Measurements from ENCODE around the gene C9orf57. TPM values are rescaled to one million over a fixed set of nuclear protein-coding genes. Genes with fewer than 3 reads are reported as not detected.

The C9orf57 gene
- total RNA-seq, 1 experiment from 2014 or later, result not detected

DNA sequence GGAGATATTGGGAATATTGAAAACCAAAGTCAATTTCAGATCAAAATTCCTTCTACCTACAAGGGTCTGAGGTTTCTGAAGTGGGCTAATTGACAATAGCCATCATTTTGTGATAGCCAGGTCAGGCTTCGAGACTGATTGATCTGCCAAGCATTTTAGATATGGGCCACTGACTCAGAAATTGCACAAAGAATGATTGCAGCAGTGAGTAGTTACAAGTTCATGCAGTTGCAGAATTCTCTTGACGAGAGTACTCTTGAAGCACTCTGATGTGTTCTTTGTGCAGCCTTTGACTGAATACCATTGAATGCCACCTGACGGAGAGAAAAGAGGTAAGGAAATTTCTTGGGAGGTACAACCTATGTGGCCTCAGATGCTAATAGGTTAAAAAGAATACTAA, 8.3 kb downstream of the C9orf57 start:
- CTCF ChIA-PET, result no interaction called here
- intact Hi-C loops (cut with micrococcal nuclease; ENCODE audit: unreplicated experiment), result no loop called here
- Histone ChIP-seq H3K4me3 (no peak overlapping the region), H3K27me3 (ENCODE audit: insufficient read depth, low read depth) (no peaks in the 10 kb centered on the region), H4K20me1 (ENCODE audit: insufficient read depth) (no peaks in the 10 kb centered on the region), H3K4me2 (no peak overlapping the region), H3F3A (ENCODE audit: insufficient read depth, low read depth) (no peaks in the 10 kb centered on the region), H2AFZ (no peak overlapping the region), H3K79me2 (ENCODE audit: low read depth) (no peaks in the 10 kb centered on the region), H3K4me1 (replicated peaks; ENCODE audit: insufficient read depth) (no peaks in the 10 kb centered on the region), H3K9me3 (ENCODE audit: insufficient read depth, low read depth) (no peaks in the 10 kb centered on the region), H3K27ac (no peak overlapping the region), H3K9me2 (ENCODE audit: insufficient read depth) (no peaks in the 10 kb centered on the region), H3K36me3 (ENCODE audit: low read depth) (no peaks in the 10 kb centered on the region)
- BruUV-seq (replicated peaks), result no TSS peak
- no peak for TF ChIP-seq EZH2 (IDR thresholded peaks at IDR 0.05; ENCODE audit: low read depth)
- TF ChIP-seq, protein P1, sequence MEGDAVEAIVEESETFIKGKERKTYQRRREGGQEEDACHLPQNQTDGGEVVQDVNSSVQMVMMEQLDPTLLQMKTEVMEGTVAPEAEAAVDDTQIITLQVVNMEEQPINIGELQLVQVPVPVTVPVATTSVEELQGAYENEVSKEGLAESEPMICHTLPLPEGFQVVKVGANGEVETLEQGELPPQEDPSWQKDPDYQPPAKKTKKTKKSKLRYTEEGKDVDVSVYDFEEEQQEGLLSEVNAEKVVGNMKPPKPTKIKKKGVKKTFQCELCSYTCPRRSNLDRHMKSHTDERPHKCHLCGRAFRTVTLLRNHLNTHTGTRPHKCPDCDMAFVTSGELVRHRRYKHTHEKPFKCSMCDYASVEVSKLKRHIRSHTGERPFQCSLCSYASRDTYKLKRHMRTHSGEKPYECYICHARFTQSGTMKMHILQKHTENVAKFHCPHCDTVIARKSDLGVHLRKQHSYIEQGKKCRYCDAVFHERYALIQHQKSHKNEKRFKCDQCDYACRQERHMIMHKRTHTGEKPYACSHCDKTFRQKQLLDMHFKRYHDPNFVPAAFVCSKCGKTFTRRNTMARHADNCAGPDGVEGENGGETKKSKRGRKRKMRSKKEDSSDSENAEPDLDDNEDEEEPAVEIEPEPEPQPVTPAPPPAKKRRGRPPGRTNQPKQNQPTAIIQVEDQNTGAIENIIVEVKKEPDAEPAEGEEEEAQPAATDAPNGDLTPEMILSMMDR (conservative IDR thresholded peaks at IDR 0.05), result no peak
- POLR2A ChIA-PET (ENCODE audit: unreplicated experiment), result no interaction called here
- no peak for DNase-seq

- no peaks in the 10 kb centered on the region for H3K36me3 ChIP-seq (ENCODE audit: low read depth)
- no peaks in the 10 kb centered on the region for H3K79me2 ChIP-seq (ENCODE audit: low read depth)
- no peaks in the 10 kb centered on the region for H3K9me3 ChIP-seq (ENCODE audit: insufficient read depth, low read depth)
- H3K4me2 ChIP-seq, result no peak overlapping the region
- no peaks in the 10 kb centered on the region for H4K20me1 ChIP-seq (ENCODE audit: insufficient read depth)
- no peaks in the 10 kb centered on the region for H3K9me2 ChIP-seq (ENCODE audit: insufficient read depth)
- H3K4me3 ChIP-seq, result no peak overlapping the region
- H3K4me1 ChIP-seq (replicated peaks; ENCODE audit: insufficient read depth), result no peaks in the 10 kb centered on the region
- BruUV-seq (replicated peaks), result no TSS peak
- ChIA-PET POLR2A (ENCODE audit: unreplicated experiment) (interaction anchor here (0.7 kb wide), 1 partner anchor 162 kb away, joined by 10 read pairs; no protein-coding TSS in a partner anchor), CTCF (interaction anchor here (0.6 kb wide), 1 partner anchor 13 kb away, joined by 4 read pairs; no protein-coding TSS in a partner anchor)
- TF ChIP-seq EZH2 (IDR thresholded peaks at IDR 0.05; ENCODE audit: low read depth), result no peak
- TF ChIP-seq, protein P1 (conservative IDR thresholded peaks at IDR 0.05), result no peak
- intact Hi-C loops (cut with micrococcal nuclease; ENCODE audit: unreplicated experiment), result no loop called here
- no peak for DNase-seq
- no peak overlapping the region for H3K27ac ChIP-seq
- no peaks in the 10 kb centered on the region for H3F3A ChIP-seq (ENCODE audit: insufficient read depth, low read depth)
- H2AFZ ChIP-seq, result no peak overlapping the region
- H3K27me3 ChIP-seq (ENCODE audit: insufficient read depth, low read depth), result no peaks in the 10 kb centered on the region
Measured at GRCh38 chr9:72048850-72049249, 11.6 kb downstream of the C9orf57 start.

DNA sequence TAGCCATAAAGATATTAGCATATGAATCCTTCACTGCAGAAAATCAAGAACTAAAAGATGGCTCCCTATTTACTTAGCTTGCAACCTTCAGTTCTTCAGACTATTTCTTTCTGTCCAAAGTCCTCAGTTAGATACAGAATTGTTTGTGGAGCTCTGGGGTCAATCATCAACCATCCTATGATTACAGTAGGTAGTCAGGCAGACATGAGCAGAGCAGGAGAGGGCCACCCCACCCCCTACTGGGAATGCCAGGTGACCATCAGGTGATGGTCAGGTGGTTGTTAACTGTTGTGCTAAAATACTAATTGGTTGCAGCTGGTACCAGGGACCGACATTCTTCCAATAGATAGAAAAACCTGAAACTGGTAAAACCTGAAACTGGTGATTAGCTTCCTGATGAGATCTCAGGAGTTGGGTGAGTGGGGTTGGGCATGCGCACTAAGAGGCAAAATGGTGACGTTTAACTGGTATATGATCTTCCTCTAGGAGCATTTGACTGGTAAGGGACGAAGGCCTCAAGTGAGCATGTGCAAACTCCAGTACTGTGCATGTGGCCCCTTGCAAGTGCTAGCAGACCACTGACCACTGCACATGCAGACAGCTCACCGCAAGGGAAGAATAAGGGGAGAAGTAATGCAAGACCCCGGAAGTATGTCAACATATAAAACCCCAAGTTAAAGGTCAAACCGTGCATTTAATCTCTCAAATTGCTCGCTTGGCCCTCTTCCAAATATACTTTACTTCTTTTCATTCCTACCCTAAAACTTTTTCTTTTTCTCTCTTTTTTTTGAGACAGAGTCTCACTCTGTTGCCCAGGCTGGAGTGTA, 13.6 kb downstream of the C9orf57 start:
- intact Hi-C loops (cut with micrococcal nuclease; ENCODE audit: unreplicated experiment), result no loop called here

More for the DNA sequence above, 13.6 kb downstream of the C9orf57 start:
- H3K9me2 ChIP-seq (ENCODE audit: insufficient read depth), result no peaks in the 10 kb centered on the region
- DNase-seq, result no peak
- no peak overlapping the region for H3K27ac ChIP-seq
- H3K36me3 ChIP-seq (ENCODE audit: low read depth), result no peaks in the 10 kb centered on the region
- no TSS peak for BruUV-seq (replicated peaks)
- TF ChIP-seq EZH2 (IDR thresholded peaks at IDR 0.05; ENCODE audit: low read depth), result no peak
- TF ChIP-seq, protein P1 (conservative IDR thresholded peaks at IDR 0.05), result no peak
- H3K9me3 ChIP-seq (ENCODE audit: insufficient read depth, low read depth), result no peaks in the 10 kb centered on the region
- no peaks in the 10 kb centered on the region for H4K20me1 ChIP-seq (ENCODE audit: insufficient read depth)
- no peaks in the 10 kb centered on the region for H3K79me2 ChIP-seq (ENCODE audit: low read depth)
- ChIA-PET CTCF (no interaction called here), POLR2A (ENCODE audit: unreplicated experiment) (no interaction called here)
- no peak overlapping the region for H3K4me3 ChIP-seq
- no peak overlapping the region for H3K4me2 ChIP-seq
- no peaks in the 10 kb centered on the region for H3K4me1 ChIP-seq (replicated peaks; ENCODE audit: insufficient read depth)
- H3K27me3 ChIP-seq (ENCODE audit: insufficient read depth, low read depth), result no peaks in the 10 kb centered on the region
- peaks cover 4% of the 10 kb centered on the region; the same call in 1 of the 2 replicates for H3F3A ChIP-seq (ENCODE audit: insufficient read depth, low read depth)
- no peak overlapping the region for H2AFZ ChIP-seq
